Measurements from ENCODE around the gene SYNPO2.

SYNPO2 gene

DNA sequence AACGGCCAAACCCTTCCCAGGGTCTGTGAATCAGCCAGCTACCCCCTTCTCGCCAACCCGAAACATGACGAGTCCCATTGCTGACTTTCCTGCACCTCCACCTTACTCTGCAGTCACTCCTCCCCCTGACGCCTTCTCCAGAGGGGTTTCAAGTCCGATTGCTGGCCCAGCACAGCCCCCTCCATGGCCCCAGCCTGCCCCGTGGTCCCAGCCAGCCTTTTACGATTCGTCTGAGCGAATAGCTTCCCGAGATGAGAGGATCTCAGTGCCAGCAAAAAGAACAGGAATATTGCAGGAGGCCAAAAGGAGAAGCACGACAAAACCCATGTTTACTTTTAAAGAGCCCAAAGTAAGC lies 141.9 kb downstream of the SYNPO2 start:
- FAIRE-seq = no peak
- TF ChIP-seq, protein P1, sequence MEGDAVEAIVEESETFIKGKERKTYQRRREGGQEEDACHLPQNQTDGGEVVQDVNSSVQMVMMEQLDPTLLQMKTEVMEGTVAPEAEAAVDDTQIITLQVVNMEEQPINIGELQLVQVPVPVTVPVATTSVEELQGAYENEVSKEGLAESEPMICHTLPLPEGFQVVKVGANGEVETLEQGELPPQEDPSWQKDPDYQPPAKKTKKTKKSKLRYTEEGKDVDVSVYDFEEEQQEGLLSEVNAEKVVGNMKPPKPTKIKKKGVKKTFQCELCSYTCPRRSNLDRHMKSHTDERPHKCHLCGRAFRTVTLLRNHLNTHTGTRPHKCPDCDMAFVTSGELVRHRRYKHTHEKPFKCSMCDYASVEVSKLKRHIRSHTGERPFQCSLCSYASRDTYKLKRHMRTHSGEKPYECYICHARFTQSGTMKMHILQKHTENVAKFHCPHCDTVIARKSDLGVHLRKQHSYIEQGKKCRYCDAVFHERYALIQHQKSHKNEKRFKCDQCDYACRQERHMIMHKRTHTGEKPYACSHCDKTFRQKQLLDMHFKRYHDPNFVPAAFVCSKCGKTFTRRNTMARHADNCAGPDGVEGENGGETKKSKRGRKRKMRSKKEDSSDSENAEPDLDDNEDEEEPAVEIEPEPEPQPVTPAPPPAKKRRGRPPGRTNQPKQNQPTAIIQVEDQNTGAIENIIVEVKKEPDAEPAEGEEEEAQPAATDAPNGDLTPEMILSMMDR (IDR thresholded peaks at IDR 0.05; ENCODE audit: insufficient read depth, missing control alignments) = no peak
- no peak for DNase-seq (ENCODE audit: insufficient read length, low spot score)

DNA sequence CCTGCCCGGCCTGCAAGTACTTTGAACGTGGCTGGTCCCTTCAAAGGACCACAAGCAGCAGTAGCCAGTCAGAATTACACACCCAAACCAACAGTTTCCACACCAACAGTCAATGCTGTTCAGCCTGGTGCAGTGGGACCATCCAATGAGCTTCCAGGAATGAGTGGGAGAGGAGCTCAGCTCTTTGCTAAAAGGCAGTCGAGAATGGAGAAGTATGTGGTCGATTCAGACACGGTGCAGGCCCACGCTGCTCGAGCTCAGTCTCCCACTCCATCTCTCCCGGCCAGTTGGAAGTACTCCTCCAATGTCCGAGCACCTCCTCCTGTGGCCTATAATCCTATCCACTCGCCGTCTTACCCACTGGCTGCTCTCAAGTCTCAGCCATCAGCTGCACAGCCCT lies 142.6 kb downstream of the SYNPO2 start:
- DNase-seq (ENCODE audit: insufficient read length, low spot score) = no peak
- TF ChIP-seq, protein P1 (IDR thresholded peaks at IDR 0.05; ENCODE audit: insufficient read depth, missing control alignments) = no peak
- no peak for FAIRE-seq

DNA sequence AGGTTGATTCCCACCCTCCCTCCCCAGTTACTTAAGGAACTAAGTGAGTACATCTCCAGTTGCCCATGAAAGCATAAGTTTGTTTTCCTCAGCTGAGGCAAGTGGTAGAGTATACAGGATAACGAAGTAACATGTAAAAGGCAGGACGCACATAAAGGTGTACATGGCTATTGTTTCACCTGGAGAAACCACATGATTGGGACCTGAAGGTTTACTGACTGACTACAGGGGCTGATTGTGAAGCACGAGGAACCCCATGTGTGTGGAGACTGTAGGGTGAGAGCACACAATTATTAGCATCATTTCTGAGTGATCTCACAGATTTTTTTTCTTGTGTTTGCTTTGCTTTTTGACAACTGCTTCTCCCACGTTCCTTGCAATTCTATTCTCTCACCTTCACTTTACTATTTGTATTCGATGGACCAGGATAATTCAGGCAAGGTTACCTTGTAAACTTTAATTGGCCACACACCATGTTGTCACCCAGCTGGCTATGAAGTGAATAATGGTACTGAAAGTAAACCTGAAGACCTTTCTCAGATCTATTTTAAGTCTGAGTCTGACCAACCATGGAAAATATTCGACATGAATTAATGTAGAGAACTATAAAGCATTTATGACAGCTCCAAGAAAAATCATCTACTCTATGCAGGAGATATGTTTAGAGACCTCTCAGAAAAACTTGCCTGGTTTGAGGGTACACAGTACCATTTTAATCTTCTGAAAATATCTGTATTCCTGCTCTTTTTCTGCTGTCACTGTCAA lies 144.4 kb downstream of the SYNPO2 start:
- no peak for FAIRE-seq
- TF ChIP-seq, protein P1 (IDR thresholded peaks at IDR 0.05; ENCODE audit: insufficient read depth, missing control alignments) = no peak
- no peak for DNase-seq (ENCODE audit: insufficient read length, low spot score)

DNA sequence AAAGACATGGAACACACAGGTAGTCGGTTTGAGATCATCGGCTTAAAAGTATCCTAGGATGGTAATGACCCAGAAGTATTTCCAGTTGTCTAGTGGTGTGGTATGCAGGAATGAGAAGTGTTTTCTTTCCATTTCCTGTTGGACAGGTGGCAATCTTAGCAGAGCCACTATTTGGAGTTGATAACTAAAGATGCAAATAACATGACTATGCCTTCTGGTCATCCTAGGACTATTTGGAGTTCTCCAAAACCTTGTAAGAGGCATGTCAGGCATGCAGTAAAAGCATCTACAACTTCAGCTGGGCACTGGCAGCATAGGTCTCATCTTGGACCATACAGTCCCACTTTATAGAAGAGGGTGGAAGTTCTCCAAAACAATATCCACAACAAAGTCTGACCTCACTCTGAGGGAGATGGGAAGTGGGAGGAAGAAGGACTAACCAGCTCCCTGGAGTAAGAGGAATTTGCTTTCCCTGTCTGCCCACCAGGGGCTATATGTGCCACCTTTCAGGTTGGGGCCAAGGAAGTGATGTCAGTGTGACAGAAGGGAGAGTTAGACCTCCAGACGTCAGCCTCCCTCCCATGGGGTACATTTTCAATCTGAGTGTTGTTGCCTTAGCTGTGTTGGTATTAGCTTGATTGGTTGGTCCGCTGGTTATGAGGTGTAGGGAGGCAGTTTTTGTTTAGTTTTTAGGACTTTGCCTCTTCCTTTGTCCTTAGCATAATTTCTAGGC lies 145.8 kb downstream of the SYNPO2 start:
- TF ChIP-seq, protein P1 (IDR thresholded peaks at IDR 0.05; ENCODE audit: insufficient read depth, missing control alignments) = no peak
- DNase-seq (ENCODE audit: insufficient read length, low spot score) (no peak), FAIRE-seq (no peak)

DNA sequence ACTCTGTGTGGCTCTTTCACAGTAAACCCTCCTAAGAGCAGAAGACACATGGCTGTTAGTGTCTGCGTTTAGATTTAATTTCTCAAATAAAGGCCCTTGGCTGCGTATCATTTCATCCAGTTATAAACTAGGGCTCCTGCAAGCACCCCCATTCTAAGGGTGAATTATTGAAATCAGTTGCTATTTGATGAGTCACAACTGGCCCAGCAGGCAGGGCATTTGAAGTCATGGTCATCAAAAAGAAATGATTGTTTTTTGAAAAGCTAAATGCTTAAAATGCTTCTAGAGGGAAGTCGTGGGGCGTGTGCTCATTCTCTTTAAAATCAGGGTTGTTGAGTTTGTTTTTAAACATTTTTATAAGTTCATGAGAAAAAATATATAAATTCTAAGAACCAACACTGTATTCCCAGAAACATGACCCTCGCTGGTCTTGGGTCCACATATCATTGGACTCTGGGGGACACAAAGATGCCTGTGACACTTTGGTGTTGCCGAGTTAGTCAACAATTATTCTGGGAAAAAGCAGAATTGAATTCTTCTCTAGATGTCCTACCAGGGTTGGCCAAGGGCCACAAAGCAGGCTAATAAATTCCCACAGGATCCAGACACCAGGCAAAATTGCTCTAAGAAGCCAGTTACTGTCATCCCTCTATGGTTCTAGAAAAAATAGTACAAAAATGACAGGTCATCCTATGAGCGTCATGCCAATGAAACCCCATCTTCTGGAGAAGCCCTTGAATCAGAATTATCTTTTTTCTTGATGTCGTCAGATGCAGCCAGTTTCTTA lies 147.5 kb downstream of the SYNPO2 start:
- FAIRE-seq (no peak), DNase-seq (ENCODE audit: insufficient read length, low spot score) (no peak)
- TF ChIP-seq, protein P1 (IDR thresholded peaks at IDR 0.05; ENCODE audit: insufficient read depth, missing control alignments) = no peak

DNA sequence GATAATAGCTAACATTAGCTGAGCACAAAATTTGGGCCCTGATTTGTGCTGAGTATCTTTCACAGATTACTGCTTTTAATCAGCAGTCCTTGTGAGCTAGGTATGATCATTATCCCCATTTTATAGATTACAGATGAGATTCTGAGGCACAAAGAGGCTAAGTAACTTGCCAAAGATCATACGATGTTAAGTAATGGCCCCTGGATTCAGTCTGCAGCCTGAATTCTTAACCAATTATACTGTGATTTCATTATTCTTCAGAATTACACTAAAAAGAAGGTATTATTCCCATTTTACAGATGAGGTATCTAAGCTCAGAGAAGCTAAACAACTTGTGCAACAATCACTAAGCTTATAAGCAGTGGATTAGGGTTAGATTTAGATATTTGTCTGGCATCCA lies 149.1 kb downstream of the SYNPO2 start:
- FAIRE-seq (no peak), DNase-seq (ENCODE audit: insufficient read length, low spot score) (no peak)
- TF ChIP-seq, protein P1 (IDR thresholded peaks at IDR 0.05; ENCODE audit: insufficient read depth, missing control alignments) = no peak

Data from D721Med (cell line).